A673 (cell line): ENCODE results near the gene NINJ2. TPM values are rescaled to one million over a fixed set of nuclear protein-coding genes. Genes with fewer than 3 reads are reported as not detected.

Source experiments
- BruUV-seq: library from RNA; stranded (reverse); fragments of 400-500 nt; replicated peaks from 2 replicates; lab custom pipeline; 2021; lab: Mats Ljungman, UMichigan
- CTCF ChIA-PET: fragments of 300-600 bp; sonication (Branson Sonifier 250); formaldehyde crosslinking; loops from one replicate; lab custom pipeline; 2022; ENCODE audit warnings: antibody characterized with exemption; lab: Charles Lee
- POLR2A ChIA-PET: fragments of 300-600 bp; sonication (Branson Sonifier 250); formaldehyde crosslinking; loops from one replicate; lab custom pipeline; 2022; ENCODE audit warnings: antibody characterized with exemption; ENCODE audit not compliant: low non-redundant PET; lab: Charles Lee
- DNase-seq: peaks from one replicate; pipeline ENCODE4 v3.0.0-alpha.2; 2015; ENCODE audit warnings: low spot score
- H3K27ac ChIP-seq: fragments of 200-600 bp; sonication (generic); 2 replicates; pipeline ENCODE4 v1.5.1; 2016; ENCODE audit warnings: mixed run types, low read depth, mild to moderate bottlenecking, mixed read lengths, antibody characterized with exemption, low read length; ENCODE audit not compliant: poor library complexity, severe bottlenecking
- H3K27me3 ChIP-seq: fragments of 200-600 bp; sonication (generic); replicated peaks from 2 replicates; pipeline ENCODE4 v1.6.1; 2017; ENCODE audit warnings: mixed run types, low read depth, mild to moderate bottlenecking, mixed read lengths, antibody characterized with exemption, low read length; ENCODE audit not compliant: insufficient read depth, poor library complexity
- H3K36me3 ChIP-seq: fragments of 200-600 bp; sonication (generic); 2 replicates; pipeline ENCODE4 v1.6.1; 2016; ENCODE audit warnings: mixed run types, mild to moderate bottlenecking, mixed read lengths, antibody characterized with exemption, low read length; ENCODE audit not compliant: insufficient read depth, poor library complexity, severe bottlenecking
- H3K4me1 ChIP-seq: fragments of 200-600 bp; sonication (generic); 2 replicates; pipeline ENCODE4 v1.6.1; 2017; ENCODE audit warnings: mixed run types, mild to moderate bottlenecking, mixed read lengths, antibody characterized with exemption, low read length; ENCODE audit not compliant: insufficient read depth, poor library complexity, severe bottlenecking
- H3K4me3 ChIP-seq: fragments of 200-600 bp; sonication (generic); 2 replicates; pipeline ENCODE4 v1.5.1; 2016; ENCODE audit warnings: low read depth, mixed run types, mild to moderate bottlenecking, mixed read lengths, low read length; ENCODE audit not compliant: poor library complexity, severe bottlenecking
- H3K9me3 ChIP-seq: fragments of 200-600 bp; sonication (generic); 2 replicates; pipeline ENCODE4 v1.6.1; 2016; ENCODE audit warnings: mixed run types, low read depth, mild to moderate bottlenecking, mixed read lengths, antibody characterized with exemption, low read length; ENCODE audit not compliant: poor library complexity, severe bottlenecking
- EZH2 ChIP-seq: fragments of 200-600 bp; sonication (generic); IDR thresholded peaks from 2 replicates; pipeline ENCODE4 v1.6.1; 2017; ENCODE audit warnings: borderline replicate concordance, low read depth, mild to moderate bottlenecking, mixed read lengths, antibody characterized with exemption, low read length; ENCODE audit not compliant: poor library complexity, severe bottlenecking
- intact Hi-C: fragments of 100-400 bp; cut with micrococcal nuclease; formaldehyde crosslinking; loops from one replicate; pipeline ENCODE4 v1.10.0; 2022; ENCODE audit not compliant: unreplicated experiment
- total RNA-seq: library from RNA; stranded (reverse); gene quantifications from 2 replicates; pipeline ENCODE4 v1.2.3, GENCODE V29; 2021
- TF ChIP-seq, protein P1 (sequence below): fragments of 300-800, 200-600 bp; sonication (generic); conservative IDR thresholded peaks from 2 replicates; pipeline ENCODE4 v1.5.1; 2017; ENCODE audit warnings: low read depth, mild to moderate bottlenecking, antibody characterized with exemption, low read length, moderate library complexity, mixed read lengths

The NINJ2 gene
- total RNA-seq, 1 experiment from 2014 or later: not detected

DNA sequence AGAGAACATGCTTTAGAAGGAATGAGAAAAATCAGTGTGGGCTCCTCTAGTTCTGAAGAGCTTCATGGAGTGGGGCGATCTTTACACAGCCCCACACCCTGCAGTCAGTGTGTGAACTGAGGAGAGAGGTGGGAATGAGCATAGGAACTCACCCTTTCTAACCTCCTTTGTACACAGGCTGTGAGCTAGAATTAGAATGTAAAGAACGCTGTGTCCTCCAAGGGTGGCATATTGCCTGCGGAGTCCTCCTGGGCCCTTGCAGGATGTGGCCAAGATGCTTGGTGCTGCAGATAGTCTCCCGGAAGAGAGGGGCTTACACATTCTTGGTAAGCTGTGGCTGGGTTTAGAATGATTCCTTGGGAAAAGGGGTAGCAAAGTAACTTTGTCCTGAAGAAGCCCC is 43.9 kb downstream of the NINJ2 start:
- no peak overlapping the region for H3K4me3 ChIP-seq
- H3K4me1 ChIP-seq: no peaks in the 10 kb centered on the region
- H3K36me3 ChIP-seq: no peaks in the 10 kb centered on the region
- no peaks in the 10 kb centered on the region for H3K9me3 ChIP-seq
- ChIA-PET POLR2A (no interaction called here), CTCF (interaction anchor here (0.5 kb wide), 1 partner anchor 35 kb away, joined by 3 read pairs; no protein-coding TSS in a partner anchor)
- intact Hi-C loops: loop anchor here (2.0 kb wide), 1 partner anchor 193 kb away; no protein-coding TSS in a partner anchor
- DNase-seq: no peak
- H3K27me3 ChIP-seq: no peaks in the 10 kb centered on the region
- no TSS peak for BruUV-seq
- TF ChIP-seq, protein P1, sequence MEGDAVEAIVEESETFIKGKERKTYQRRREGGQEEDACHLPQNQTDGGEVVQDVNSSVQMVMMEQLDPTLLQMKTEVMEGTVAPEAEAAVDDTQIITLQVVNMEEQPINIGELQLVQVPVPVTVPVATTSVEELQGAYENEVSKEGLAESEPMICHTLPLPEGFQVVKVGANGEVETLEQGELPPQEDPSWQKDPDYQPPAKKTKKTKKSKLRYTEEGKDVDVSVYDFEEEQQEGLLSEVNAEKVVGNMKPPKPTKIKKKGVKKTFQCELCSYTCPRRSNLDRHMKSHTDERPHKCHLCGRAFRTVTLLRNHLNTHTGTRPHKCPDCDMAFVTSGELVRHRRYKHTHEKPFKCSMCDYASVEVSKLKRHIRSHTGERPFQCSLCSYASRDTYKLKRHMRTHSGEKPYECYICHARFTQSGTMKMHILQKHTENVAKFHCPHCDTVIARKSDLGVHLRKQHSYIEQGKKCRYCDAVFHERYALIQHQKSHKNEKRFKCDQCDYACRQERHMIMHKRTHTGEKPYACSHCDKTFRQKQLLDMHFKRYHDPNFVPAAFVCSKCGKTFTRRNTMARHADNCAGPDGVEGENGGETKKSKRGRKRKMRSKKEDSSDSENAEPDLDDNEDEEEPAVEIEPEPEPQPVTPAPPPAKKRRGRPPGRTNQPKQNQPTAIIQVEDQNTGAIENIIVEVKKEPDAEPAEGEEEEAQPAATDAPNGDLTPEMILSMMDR: no peak
- TF ChIP-seq EZH2: no peak
- H3K27ac ChIP-seq: no peak overlapping the region

DNA sequence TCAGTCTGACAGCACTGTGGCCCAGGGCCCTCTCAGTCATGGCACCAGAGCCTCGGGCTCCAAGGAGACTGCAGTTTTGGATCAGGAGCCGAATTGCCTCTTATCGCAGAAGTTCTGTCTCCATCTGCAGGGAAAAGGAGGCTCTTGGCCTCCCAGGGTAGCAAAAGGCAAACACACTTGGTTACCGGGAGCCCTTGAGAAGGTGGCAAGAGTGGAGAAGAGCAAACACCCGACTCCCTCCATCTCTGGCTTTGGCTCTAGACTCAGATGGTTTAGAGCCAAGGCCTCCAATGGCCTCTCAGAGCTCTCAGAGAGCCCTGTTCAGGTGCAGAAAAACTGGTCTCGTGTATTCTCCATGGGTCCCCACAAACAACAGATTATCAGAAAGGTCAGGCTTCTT is 44.6 kb downstream of the NINJ2 start:
- no peaks in the 10 kb centered on the region for H3K36me3 ChIP-seq
- intact Hi-C loops: loop anchor here (2.0 kb wide), 1 partner anchor 194 kb away; no protein-coding TSS in a partner anchor
- H3K4me3 ChIP-seq: no peak overlapping the region
- H3K27ac ChIP-seq: no peak overlapping the region
- ChIA-PET CTCF (no interaction called here), POLR2A (no interaction called here)
- no peaks in the 10 kb centered on the region for H3K4me1 ChIP-seq
- H3K9me3 ChIP-seq: no peaks in the 10 kb centered on the region
- BruUV-seq: no TSS peak
- no peak for DNase-seq
- TF ChIP-seq EZH2: no peak
- TF ChIP-seq, protein P1: no peak
- no peaks in the 10 kb centered on the region for H3K27me3 ChIP-seq

DNA sequence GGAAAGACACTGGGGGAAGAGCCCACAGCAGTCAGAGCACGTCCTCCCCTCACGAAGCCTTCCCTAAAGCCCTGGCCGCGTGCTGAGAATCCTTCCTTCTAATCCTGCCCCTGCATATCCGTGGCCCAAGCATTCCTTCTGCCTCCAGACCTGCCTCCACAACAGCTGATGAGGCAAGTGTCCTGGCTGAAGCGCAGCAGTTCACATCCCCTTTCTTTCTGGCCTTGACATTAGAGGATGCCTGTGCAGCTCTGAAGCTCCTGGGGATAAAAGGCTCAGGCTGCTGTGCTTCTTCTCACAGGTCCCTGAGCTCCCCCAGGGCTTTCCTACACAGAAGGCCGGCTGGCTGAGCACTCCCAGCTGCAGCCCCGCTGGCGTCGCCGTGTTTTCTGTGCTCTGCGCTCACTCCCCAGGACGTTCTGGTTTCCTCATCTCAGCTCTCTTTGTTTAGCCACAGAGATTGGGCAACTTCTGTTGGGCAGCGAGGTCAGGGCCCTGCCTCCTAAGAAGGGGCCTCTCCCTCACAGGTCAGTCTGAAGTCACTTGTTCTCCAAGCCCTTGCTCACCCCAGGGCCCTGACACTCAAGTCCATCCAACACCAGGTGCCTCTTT is 45.8 kb downstream of the NINJ2 start:
- Histone ChIP-seq H3K27me3 (no peaks in the 10 kb centered on the region), H3K27ac (no peak overlapping the region), H3K4me1 (no peaks in the 10 kb centered on the region), H3K9me3 (no peaks in the 10 kb centered on the region), H3K4me3 (no peak overlapping the region), H3K36me3 (no peaks in the 10 kb centered on the region)
- intact Hi-C loops: no loop called here
- BruUV-seq: no TSS peak
- no peak for TF ChIP-seq EZH2
- TF ChIP-seq, protein P1: no peak
- ChIA-PET POLR2A (no interaction called here), CTCF (no interaction called here)
- DNase-seq: no peak
